HepG2 (cell line): ENCODE measurements around the gene TBC1D1. TPM values are rescaled to one million over a fixed set of nuclear protein-coding genes. Genes with fewer than 3 reads are reported as not detected.
A peak's percentile ranks its signal among the peaks of the same experiment; 100 is the strongest.

Experiments
- CEBPG ChIP-seq: IDR thresholded peaks from 2 replicates; pipeline ENCODE4 v1.6.1; 2016
- EEA1 ChIP-seq: sonication (generic); formaldehyde crosslinking; IDR thresholded peaks from 2 replicates; pipeline ENCODE4 v1.5.1; 2020; ENCODE audit warnings: mild to moderate bottlenecking, missing genetic modification reagents, borderline replicate concordance
- SALL1 ChIP-seq: sonication (generic); formaldehyde crosslinking; IDR thresholded peaks from 2 replicates; pipeline ENCODE4 v1.8.0; 2022; ENCODE audit warnings: mild to moderate bottlenecking, missing genetic modification reagents
- SNAPC4 ChIP-seq: sonication (generic); formaldehyde crosslinking; IDR thresholded peaks from 2 replicates; pipeline ENCODE4 v1.4.0; 2020; ENCODE audit warnings: mild to moderate bottlenecking, missing genetic modification reagents
- XRCC5 ChIP-seq: fragments of 200-400 bp; formaldehyde crosslinking; optimal IDR thresholded peaks from 2 replicates; pipeline ENCODE3; 2017; ENCODE audit warnings: mild to moderate bottlenecking, low read length
- ZBTB4 ChIP-seq: sonication (generic); formaldehyde crosslinking; IDR thresholded peaks from 2 replicates; pipeline ENCODE4 v1.4.0; 2020; ENCODE audit warnings: missing genetic modification reagents, mild to moderate bottlenecking, borderline replicate concordance
- ZFY ChIP-seq: sonication (generic); formaldehyde crosslinking; IDR thresholded peaks from 2 replicates; pipeline ENCODE4 v1.4.0; 2020; ENCODE audit warnings: missing genetic modification reagents
- ZMYM3 ChIP-seq: sonication (generic); formaldehyde crosslinking; IDR thresholded peaks from 2 replicates; pipeline ENCODE4 v1.5.1; 2020; ENCODE audit warnings: mild to moderate bottlenecking, missing genetic modification reagents
- ZNF460 ChIP-seq: sonication (generic); formaldehyde crosslinking; IDR thresholded peaks from 2 replicates; pipeline ENCODE4 v1.5.1; 2020; ENCODE audit warnings: missing genetic modification reagents, mild to moderate bottlenecking, borderline replicate concordance
- ZNF609 ChIP-seq: sonication (generic); formaldehyde crosslinking; IDR thresholded peaks from 2 replicates; pipeline ENCODE4 v1.4.0; 2020; ENCODE audit warnings: mild to moderate bottlenecking, missing genetic modification reagents, borderline replicate concordance
- ZNF710 ChIP-seq: sonication (generic); formaldehyde crosslinking; IDR thresholded peaks from 2 replicates; pipeline ENCODE4 v1.5.0; 2020; ENCODE audit warnings: mild to moderate bottlenecking, missing genetic modification reagents, borderline replicate concordance
- polyA plus RNA-seq, 8 experiments: library from polyadenylated mRNA; depleted of rRNA in 3 of 8; stranded (reverse) in 7 of 8; unstranded in 1 of 8; fragments of >200 nt; fragmentation: Illumina TruSeq in 4 of 8; extraction: Trizol in 4 of 8; gene quantifications; 2 replicates each; pipeline versions ENCODE4 v1.2.1 to v1.2.3, GENCODE V29; 2011 to 2016; ENCODE audit warnings: low read depth in 4 of 8, missing spikeins in 1 of 8, mixed read lengths in 1 of 8; ENCODE audit not compliant: insufficient read depth in 1 of 8
- total RNA-seq, 5 experiments: library from RNA; depleted of rRNA; stranded (reverse); fragments of >200 nt; fragmentation: Illumina TruSeq; extraction: Trizol; gene quantifications; 2 replicates each; pipeline ENCODE4 v1.2.3, GENCODE V29; 2016; ENCODE audit warnings: low read depth in 1 of 5

TBC1D1 gene
- total and polyA plus RNA-seq, 2 of the 13 experiments (the other 11 are each of a cell fraction or from before 2014, with no cell fraction given), result 37.3 to 62.8 TPM

- TF ChIP-seq XRCC5, result no peak
- peak; percentile 71; the same call in 1 of the 2 replicates for TF ChIP-seq ZBTB4 (CRISPR knock-in tag)
- no peak for TF ChIP-seq SNAPC4 (CRISPR knock-in tag)
- TF ChIP-seq CEBPG (CRISPR knock-in tag), result no peak
- TF ChIP-seq ZNF460 (CRISPR knock-in tag), result no peak
- no peak for TF ChIP-seq ZNF710 (CRISPR knock-in tag)
- TF ChIP-seq SALL1 (CRISPR knock-in tag), result 0 out of 2 replicates have a peak, but pooled peaks have one; percentile 17
- no peak for TF ChIP-seq ZFY
- no peak for TF ChIP-seq ZMYM3
- TF ChIP-seq EEA1 (CRISPR knock-in tag), result no peak
- peak; percentile 12; the same call in 1 of the 2 replicates for TF ChIP-seq ZNF609
Measured at GRCh38 chr4:38062776-38063097, 171.9 kb downstream of the TBC1D1 start (continued).
